Osteocyte (in vitro differentiated cells): Measurements from ENCODE around the gene TTYH3. TPM values are rescaled to one million over a fixed set of nuclear protein-coding genes. Genes with fewer than 3 reads are reported as not detected.

Experiments
- DNase-seq: peaks from one replicate; pipeline ENCODE4 v3.0.0; 2021; ENCODE audit warnings: mixed read lengths; ENCODE audit not compliant: unreplicated experiment; ENCODE audit errors: extremely low spot score
- H3K27ac Mint-ChIP-seq: one replicate; pipeline ENCODE4 v1.8.0; 2021; ENCODE audit warnings: mild to moderate bottlenecking, mixed read lengths; ENCODE audit not compliant: unreplicated experiment
- H3K27me3 Mint-ChIP-seq: one replicate; pipeline ENCODE4 v1.8.0; 2021; ENCODE audit warnings: mixed read lengths; ENCODE audit not compliant: unreplicated experiment
- H3K36me3 Mint-ChIP-seq: one replicate; pipeline ENCODE4 v1.8.0; 2021; ENCODE audit warnings: mixed read lengths; ENCODE audit not compliant: unreplicated experiment
- H3K4me1 Mint-ChIP-seq: one replicate; pipeline ENCODE4 v1.8.0; 2021; ENCODE audit warnings: mixed read lengths; ENCODE audit not compliant: unreplicated experiment
- H3K4me3 Mint-ChIP-seq: one replicate; pipeline ENCODE4 v1.8.0; 2021; ENCODE audit warnings: mild to moderate bottlenecking, moderate library complexity, mixed read lengths; ENCODE audit not compliant: unreplicated experiment
- H3K9me3 Mint-ChIP-seq: one replicate; pipeline ENCODE4 v1.8.0; 2021; ENCODE audit warnings: mixed read lengths; ENCODE audit not compliant: unreplicated experiment
- total RNA-seq: library from RNA; stranded (reverse); gene quantifications from 2 replicates; pipeline ENCODE4 v1.2.1, GENCODE V29; 2021
- TF ChIP-seq, protein P1 (sequence below): fragments of 200-600 bp; sonication (generic); IDR thresholded peaks from 2 replicates; pipeline ENCODE4 v1.5.0; 2021; ENCODE audit warnings: antibody characterized with exemption, mild to moderate bottlenecking, moderate library complexity

The TTYH3 gene
- total RNA-seq, 1 donor from 2014 or later = 376 TPM

DNA sequence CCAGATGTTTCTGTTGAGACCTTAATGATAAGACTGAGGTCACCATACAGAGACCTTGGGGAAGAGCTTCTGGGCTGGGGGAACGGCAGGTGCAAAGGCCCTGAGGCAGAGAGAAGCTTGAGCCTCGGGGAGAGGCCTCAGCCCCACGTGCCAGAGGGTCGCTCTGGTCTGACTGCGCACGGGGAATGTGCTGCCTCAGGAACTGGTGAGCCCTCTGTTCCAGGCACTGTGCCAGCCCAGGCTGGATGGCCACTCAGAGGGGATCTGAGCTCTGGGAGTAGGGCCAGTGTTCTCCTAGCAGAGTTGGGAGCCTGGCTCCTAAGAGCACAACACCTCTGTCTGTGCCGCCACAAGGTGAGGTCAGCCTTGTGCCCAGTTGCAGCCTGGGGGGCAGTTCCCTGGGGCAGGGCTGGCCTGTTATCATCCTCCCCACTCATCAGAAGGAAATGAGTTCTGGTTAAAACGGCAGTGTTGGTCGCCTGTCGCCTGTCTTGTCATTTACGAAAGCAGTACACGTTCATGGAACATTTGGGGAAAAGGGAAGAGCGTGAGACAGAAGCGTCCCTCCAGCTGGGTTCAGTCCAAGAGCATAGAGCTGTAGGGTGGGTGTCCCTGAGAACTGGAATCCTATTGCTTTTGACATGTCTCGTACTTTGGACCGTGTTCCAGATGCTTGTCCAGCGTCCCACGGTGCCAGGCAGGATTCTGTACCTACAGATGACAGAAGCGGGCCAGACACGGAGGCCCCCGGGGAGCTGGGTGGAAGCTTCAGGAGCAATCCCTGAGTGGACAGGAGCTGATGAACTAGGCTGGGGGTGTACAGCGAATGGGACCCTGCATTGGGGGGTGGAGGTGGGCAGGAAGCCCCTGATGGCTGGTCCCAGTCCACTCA, 4.3 kb downstream of the TTYH3 start:
- Mint-ChIP-seq H3K36me3 (peaks cover 2% of the 10 kb centered on the region), H3K4me1 (peaks cover 72% of the 10 kb centered on the region), H3K4me3 (peak overlapping the region; percentile 20), H3K27me3 (no peaks in the 10 kb centered on the region), H3K9me3 (no peaks in the 10 kb centered on the region), H3K27ac (peak overlapping the region; percentile 80)
- no peak for DNase-seq
- TF ChIP-seq, protein P1, sequence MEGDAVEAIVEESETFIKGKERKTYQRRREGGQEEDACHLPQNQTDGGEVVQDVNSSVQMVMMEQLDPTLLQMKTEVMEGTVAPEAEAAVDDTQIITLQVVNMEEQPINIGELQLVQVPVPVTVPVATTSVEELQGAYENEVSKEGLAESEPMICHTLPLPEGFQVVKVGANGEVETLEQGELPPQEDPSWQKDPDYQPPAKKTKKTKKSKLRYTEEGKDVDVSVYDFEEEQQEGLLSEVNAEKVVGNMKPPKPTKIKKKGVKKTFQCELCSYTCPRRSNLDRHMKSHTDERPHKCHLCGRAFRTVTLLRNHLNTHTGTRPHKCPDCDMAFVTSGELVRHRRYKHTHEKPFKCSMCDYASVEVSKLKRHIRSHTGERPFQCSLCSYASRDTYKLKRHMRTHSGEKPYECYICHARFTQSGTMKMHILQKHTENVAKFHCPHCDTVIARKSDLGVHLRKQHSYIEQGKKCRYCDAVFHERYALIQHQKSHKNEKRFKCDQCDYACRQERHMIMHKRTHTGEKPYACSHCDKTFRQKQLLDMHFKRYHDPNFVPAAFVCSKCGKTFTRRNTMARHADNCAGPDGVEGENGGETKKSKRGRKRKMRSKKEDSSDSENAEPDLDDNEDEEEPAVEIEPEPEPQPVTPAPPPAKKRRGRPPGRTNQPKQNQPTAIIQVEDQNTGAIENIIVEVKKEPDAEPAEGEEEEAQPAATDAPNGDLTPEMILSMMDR = no peak

DNA sequence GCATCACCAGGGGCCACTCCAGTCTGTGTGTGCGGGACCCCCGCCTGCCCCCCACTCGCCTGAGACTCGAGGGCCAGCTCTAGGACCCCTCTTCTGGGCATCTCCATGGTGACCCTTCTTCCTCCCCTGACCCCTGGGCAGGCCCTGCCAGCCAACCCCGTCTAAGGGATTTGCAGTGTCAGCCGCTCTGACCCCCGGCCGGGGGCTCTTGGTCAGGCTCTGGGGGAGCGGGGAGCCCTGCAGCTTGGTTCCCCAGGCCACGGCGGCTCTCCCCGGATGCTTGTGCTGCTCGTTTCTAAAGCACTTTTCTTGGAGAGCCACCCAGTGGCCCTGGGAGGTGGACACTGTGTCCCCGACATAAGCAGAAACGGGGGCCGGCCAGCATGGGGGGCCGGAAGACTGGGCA, 5.3 kb downstream of the TTYH3 start:
- H3K27me3 Mint-ChIP-seq = no peaks in the 10 kb centered on the region
- H3K27ac Mint-ChIP-seq = peak overlapping the region; percentile 80
- peaks cover 2% of the 10 kb centered on the region for H3K36me3 Mint-ChIP-seq
- peaks cover 78% of the 10 kb centered on the region for H3K4me1 Mint-ChIP-seq
- TF ChIP-seq, protein P1 = no peak
- no peaks in the 10 kb centered on the region for H3K9me3 Mint-ChIP-seq
- H3K4me3 Mint-ChIP-seq = no peak overlapping the region
- DNase-seq = no peak

DNA sequence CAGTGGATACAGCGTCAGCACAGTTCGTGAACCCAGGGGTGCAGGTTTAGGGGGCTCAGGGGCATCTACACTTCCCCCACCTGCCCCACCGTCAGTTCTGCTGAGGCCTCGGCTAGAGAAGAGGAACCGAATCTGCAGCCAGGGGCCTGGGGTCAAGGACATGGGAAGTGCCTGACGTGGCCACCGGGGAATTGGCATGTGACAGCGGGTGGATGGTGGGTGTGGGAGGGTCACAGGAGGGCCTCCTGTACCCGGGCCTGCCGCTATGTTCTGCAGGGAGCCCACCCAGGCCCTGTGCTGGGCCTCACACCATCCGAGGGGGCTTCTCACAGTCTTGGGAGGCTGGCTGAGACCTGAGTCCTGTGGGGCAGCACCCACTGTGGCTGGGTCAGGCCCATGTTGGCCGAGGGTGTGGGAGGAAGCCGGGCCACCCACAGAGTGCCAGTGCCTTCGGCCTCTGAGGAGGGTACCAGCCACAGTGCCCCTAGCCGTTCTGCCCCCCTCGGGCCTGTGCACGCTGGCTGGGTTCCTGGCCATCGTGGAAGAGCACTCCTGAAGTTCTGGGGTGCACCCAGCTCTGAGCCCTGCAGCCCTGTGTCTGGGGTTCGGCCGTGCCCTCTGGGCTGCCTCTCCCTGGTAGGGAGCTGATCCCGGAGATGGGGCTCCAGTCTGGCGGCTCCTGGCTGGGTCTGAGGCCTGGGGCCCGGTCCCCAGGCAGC, 5.9 kb downstream of the TTYH3 start:
- TF ChIP-seq, protein P1 = no peak
- no peaks in the 10 kb centered on the region for H3K9me3 Mint-ChIP-seq
- peak overlapping the region; percentile 77 for H3K27ac Mint-ChIP-seq
- H3K4me3 Mint-ChIP-seq = peak overlapping the region; percentile 56
- no peaks in the 10 kb centered on the region for H3K27me3 Mint-ChIP-seq
- H3K36me3 Mint-ChIP-seq = peaks cover 2% of the 10 kb centered on the region
- peaks cover 82% of the 10 kb centered on the region for H3K4me1 Mint-ChIP-seq
- DNase-seq = no peak

DNA sequence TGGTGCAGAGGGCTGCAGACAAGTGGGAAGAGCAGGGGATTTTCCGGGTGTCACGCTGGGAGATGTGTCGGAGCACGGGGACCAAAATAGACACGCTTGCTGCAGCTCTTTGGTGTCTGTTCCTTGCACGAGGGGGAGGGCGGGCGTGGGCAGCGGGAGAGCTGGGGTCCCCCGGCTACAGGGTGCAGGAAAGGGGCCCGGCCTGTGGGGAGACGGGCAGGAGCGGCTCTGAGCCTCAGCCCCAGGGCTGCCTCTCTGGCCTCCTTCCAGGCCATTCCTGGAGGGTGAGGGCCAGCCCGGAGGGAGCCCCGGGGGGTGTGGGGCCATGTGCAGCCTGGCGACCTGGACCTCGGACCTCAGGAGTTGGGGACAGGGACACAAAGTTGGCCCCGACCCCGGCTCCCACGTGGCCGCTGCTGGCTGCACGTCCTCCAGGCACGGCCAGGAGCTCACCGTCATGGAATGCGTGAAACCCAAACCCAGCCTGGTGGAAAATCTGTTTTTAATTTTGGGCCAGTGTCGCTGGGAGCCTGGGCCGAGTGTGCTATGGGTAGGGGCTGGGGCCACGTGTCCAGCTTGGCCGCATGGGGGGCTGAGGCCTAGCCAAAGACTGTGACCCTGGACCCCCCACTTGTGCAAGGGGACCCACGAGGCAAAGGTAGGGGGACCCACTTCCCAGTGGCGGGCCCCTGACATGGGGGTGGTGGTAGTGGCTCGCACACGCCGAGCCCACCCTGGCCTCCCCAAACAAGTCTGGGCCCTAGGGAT, 6.6 kb downstream of the TTYH3 start:
- DNase-seq = no peak
- TF ChIP-seq, protein P1 = no peak
- Mint-ChIP-seq H3K4me1 (peaks cover 83% of the 10 kb centered on the region), H3K27ac (peak overlapping the region; percentile 77), H3K4me3 (peak overlapping the region; percentile 56), H3K9me3 (no peaks in the 10 kb centered on the region), H3K27me3 (no peaks in the 10 kb centered on the region), H3K36me3 (peaks cover 2% of the 10 kb centered on the region)
